Activated T-cell treated with anti-CD3 and anti-CD28 coated beads for 1 hour (primary cell): Measurements from ENCODE around the gene LCE1A.

Experiments used
- DNase-seq: peaks from one replicate; pipeline ENCODE4 v3.0.0-alpha.2; 2020; ENCODE audit warnings: low read depth

LCE1A gene

DNA sequence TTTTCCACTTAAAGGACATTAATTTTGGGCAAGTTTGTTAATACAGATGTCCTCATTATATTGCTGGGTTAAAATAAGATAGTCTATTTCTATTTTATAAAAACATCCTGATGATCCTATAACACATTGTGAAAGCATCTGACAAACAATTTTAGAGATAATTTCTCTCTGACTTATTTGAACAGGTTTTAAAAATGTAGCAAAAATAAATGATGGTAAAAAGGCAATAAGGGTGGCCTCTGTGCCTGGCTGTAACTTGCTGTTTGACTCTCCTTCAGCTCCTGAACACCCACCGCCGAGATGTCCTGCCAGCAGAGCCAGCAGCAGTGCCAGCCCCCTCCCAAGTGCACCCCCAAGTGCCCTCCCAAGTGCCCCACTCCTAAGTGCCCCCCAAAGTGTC lies at the start of gene LCE1A:
LCE1A (plus strand) TSS at position 301 of the 400 bp plus-strand sequence; CDS start at position 301, 0 bp downstream.
- DNase-seq = no peak

DNA sequence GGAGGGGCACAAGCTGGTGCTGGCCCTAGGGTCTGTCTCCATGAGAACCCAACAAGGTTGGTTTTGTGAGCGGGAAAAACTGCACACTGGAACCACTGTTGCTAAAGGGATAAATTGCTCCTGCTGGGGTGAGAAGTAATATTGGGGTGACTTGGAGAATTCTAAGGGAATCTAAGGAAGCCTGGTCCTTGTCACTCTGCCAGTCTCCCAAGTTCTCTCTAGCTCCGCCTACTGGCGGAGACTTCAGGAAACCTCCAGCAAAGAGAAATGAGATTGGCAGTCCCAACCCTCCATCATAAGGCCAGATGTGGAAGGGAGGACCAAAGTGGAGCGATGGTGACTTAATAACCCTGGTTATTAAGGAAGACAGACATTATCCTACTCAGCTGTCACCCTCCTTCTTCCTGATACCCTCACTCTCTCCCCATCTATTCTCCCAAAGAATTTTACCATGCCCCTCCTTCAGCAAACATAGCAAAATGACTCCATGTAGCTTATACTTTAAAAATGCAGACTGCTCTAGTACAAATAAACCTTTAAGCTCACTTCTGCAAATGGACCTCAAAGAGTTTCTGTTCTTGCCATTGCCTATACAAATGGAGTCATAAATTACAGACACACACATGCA lies 49.6 kb upstream of the LCE1A start:
- no peak for DNase-seq

GRCh38 chr1:152783095-152783494 lies 44.2 kb upstream of the LCE1A start:
- DNase-seq = no peak

DNA sequence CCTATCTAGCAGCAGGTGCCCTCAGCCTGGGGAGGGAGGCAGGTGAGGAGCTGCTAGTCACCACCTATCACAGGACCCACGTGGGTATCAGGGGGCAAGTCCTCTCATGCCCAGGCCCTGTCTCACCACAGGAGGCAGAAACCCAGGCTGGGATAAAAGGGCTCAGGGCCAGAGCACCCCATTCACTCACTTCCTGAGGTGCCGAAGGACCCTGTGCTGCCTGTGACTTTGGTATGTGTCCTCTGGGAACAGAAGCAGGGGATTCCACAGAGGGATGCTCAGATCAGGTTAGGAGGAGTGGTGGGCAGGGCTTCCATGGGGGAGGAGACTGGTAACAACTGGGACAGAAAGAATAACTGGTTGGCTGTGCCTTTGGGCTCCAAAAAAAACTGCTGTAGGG lies 41.2 kb upstream of the LCE1A start, which contains the start of gene LCE1E:
LCE1E (plus strand) TSS at position 181 of the 400 bp plus-strand sequence. CDS start 1,043 bp downstream, outside the sequence.
- DNase-seq = no peak

GRCh38 chr1:152795686-152796085 lies 31.6 kb upstream of the LCE1A start:
- no peak for DNase-seq

- no peak for DNase-seq
These were observed 30.9 kb upstream of the LCE1A start, which contains the start of gene LCE1D for GRCh38 chr1:152796421-152796820. Gene LCE1D (plus strand): TSS chr1:152796721. CDS start chr1:152797795, 1,074 bp downstream.

DNA sequence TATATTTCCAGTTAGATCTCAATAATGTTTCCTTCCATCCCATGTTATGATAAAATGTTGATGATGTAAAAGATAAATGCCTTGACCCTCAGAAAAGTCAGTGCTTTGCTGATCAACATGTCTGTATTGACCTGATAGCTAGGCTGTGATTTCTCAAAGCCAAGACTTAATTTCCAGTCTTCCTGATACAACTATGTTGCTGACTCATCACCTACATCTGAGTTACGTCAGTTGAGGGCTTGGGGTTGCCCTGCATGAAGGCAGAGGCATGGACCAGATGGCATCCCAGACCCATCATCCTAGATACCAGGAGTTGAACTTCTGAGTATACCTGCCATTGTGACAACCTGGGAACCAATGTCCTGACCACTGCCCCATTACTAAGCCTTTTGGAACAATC lies 25.9 kb upstream of the LCE1A start:
- no peak for DNase-seq

DNA sequence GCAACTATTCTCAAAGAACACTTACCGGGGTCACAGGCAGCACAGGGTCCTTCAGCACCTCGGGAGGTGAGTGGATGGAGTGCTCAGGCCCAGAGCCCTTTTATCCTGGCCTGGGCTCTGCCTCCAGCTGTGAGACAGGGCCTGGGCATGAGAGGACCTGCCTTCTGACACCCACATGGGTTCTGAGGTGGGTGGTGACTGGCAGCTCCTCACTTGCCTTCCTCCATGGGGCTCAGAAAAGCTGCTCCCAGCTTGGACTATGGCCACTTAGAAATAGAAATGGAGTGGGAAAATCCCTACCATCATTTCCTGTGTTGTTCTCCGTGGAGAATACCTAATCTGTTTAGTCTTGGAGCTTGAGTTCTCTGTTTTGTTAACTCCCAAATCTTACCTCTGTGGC lies 20.7 kb upstream of the LCE1A start, which contains the start of gene LCE1C:
LCE1C (minus strand) TSS at position 76 of the 400 bp plus-strand sequence. CDS start 1,173 bp downstream, outside the sequence.
- DNase-seq = no peak

- no peak for DNase-seq
These were observed 16.2 kb upstream of the LCE1A start for GRCh38 chr1:152811050-152811449.

GRCh38 chr1:152811671-152812070 lies 15.6 kb upstream of the LCE1A start, which contains the start of gene LCE1B:
Gene LCE1B (plus strand): TSS chr1:152811971. CDS start chr1:152812447, 476 bp downstream.
- DNase-seq = no peak

DNA sequence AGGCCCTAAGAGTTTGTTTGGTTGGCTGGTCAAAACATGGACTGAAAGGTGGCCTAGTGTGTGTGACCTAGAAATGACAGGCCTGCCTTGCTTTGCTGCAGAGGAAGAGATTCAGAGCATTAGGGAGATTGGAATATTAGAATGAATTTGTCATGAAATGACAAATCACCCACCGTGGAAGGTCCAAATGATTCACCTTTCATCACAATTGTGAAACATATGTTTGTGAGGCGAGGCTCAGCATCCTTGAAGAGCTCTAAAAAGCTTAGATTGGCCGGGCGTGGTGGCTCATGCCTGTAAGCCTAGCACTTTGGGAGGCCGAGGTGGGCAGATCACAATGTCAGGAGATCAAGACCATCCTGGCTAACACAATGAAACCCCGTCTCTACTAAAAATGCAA lies 10.0 kb upstream of the LCE1A start:
- DNase-seq = no peak

DNA sequence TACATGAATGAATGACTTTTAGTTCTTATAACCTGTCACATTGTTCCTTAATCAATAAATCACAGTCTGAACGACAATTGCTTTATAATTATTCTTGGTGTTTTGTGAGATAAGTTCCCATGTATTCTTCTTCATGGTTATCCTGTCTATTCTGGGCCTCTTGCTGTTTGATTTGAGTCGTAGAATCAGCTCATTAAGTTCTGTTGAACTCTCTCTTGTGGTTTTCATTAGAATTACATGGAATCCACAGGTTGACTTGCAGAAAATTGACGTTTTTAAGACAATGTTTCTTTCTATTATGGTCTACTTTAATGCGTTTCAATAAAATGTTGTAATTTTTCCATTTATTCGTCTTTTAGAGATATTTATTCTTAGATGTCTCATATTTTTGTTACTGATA lies 4.0 kb upstream of the LCE1A start:
- no peak for DNase-seq

GRCh38 chr1:152824964-152825363 lies 2.3 kb upstream of the LCE1A start:
- DNase-seq = no peak

DNA sequence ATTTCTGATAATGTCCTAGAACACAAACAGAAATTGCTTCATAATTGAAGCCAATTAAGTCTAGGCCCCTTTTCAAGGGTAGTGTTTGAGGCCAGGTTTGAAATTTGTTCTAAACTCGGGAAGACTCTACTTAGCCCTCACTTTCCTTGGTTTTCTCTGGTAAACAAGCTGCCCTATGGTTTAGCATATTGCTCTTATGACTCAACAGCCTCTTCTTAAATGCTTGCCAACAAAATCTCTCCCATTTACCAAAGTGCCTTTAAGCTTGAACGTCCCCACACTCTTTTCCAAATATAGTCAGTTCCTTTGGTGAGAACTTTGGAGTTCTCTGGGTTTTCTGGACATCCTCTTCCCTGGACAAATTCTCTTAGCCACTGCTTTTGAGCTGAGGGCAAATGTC lies 9.6 kb downstream of the LCE1A start:
- no peak for DNase-seq

GRCh38 chr1:152842556-152842955 lies 15.3 kb downstream of the LCE1A start, which contains the start of gene LCE6A:
Gene LCE6A (plus strand): TSS chr1:152842856. CDS start chr1:152843521, 665 bp downstream.
- no peak for DNase-seq

- DNase-seq = no peak
These were observed 28.4 kb downstream of the LCE1A start for GRCh38 chr1:152855661-152856060.

DNA sequence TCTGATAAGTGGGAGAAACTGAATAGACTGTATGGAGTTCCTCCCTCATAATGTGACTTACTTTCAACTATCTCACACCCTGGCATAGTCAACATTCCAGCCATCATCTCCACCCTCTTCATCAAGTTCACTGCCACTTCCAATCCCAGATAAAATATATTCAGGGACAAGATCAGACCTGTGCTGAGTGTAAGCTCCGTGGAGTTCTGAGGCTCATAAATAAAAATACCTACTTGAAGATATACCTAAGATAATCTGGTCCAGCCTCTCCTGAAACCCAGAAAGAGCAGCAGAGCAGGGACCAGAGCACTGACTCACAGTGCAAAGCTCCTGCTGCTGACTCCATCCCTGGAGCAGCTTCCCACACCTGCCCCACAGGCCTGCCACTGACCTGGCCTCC lies 30.8 kb downstream of the LCE1A start:
- DNase-seq = no peak

DNA sequence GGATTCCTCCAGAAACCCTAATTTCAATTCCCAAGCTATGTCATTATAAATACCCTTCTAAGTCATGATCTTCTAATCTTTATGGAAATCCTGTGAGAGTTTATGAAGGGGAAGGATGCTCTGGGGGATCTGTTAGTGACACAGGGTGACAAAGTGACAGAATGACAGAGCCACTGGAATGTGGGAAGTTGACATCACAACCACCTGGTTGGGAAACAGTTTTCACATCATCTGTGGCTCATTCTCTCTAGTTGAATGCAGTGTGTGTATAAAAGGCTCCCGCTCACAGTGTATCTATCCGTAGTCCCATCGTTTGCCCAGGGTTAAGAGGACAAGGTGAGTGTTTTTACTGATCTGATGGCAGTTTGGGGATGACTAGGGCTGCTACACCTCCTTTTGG lies 32.4 kb downstream of the LCE1A start, which contains the start of gene LCE7A:
LCE7A (plus strand) TSS at position 301 of the 400 bp plus-strand sequence. CDS start 702 bp downstream, outside the sequence.
- no peak for DNase-seq

- DNase-seq = no peak
These were observed 32.9 kb downstream of the LCE1A start for GRCh38 chr1:152860129-152860528.

DNA sequence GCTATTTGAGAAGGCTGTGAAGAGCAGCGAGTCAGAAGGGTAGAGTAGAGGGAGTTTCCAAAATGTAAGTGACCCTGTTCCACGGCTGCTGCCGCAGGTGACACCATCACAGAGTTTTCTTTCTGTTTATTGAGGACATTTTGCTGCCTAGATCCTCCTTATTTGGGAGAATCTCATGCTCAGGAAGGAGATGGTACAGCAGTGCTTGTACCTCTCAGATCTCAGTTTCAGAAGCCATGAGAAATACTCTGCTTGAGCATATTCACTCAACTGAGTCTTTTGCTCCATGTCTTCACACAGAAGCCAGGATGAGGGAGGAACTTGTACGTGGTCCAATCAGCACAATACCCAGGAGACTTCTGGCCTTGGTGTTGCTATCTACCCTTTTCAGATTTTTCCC lies 34.1 kb downstream of the LCE1A start:
- DNase-seq = no peak

GRCh38 chr1:152864443-152864842 lies 37.2 kb downstream of the LCE1A start:
- no peak for DNase-seq

DNA sequence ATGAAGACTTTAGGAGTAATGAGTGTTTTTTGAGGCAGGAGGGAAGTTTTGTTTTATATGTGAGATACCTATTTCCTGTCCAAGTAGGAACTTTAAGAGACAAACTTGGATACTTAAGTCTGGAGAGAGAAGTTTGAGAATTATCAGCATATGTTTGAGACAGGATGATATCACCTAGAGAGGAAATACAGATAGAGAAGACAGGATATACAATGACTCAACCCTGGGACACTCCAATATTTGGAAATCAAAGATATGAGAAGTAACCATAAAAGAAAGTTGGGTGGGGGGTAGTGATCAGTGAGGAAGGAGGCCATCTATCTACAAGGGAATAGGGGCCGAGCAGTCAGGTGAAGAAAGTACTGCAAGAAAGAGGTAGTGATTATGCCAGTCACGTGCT lies 39.0 kb downstream of the LCE1A start:
- no peak for DNase-seq

- peak; percentile 45 for DNase-seq
These were observed 42.6 kb downstream of the LCE1A start for GRCh38 chr1:152869808-152870419.
